Ishikawa (cell line): ENCODE results near the gene ABCB6.

Experiments used
- CEBPB ChIP-seq: IDR thresholded peaks from 2 replicates; pipeline ENCODE4 v1.6.1; 2012
- RAD21 ChIP-seq: IDR thresholded peaks from 2 replicates; pipeline ENCODE4 v1.6.1; 2012; ENCODE audit warnings: low read depth
- TAF1 ChIP-seq: IDR thresholded peaks from 2 replicates; pipeline ENCODE4 v1.6.1; 2012; ENCODE audit warnings: low read depth, mild to moderate bottlenecking
- YY1 ChIP-seq: IDR thresholded peaks from 2 replicates; pipeline ENCODE4 v1.6.1; 2012; ENCODE audit warnings: low read depth
- ZBTB7A ChIP-seq: IDR thresholded peaks from 2 replicates; pipeline ENCODE4 v1.6.1; 2012; ENCODE audit warnings: low read depth
- TF ChIP-seq, protein P1 (sequence below): IDR thresholded peaks from 2 replicates; pipeline ENCODE4 v1.6.1; 2012

ABCB6 gene

DNA sequence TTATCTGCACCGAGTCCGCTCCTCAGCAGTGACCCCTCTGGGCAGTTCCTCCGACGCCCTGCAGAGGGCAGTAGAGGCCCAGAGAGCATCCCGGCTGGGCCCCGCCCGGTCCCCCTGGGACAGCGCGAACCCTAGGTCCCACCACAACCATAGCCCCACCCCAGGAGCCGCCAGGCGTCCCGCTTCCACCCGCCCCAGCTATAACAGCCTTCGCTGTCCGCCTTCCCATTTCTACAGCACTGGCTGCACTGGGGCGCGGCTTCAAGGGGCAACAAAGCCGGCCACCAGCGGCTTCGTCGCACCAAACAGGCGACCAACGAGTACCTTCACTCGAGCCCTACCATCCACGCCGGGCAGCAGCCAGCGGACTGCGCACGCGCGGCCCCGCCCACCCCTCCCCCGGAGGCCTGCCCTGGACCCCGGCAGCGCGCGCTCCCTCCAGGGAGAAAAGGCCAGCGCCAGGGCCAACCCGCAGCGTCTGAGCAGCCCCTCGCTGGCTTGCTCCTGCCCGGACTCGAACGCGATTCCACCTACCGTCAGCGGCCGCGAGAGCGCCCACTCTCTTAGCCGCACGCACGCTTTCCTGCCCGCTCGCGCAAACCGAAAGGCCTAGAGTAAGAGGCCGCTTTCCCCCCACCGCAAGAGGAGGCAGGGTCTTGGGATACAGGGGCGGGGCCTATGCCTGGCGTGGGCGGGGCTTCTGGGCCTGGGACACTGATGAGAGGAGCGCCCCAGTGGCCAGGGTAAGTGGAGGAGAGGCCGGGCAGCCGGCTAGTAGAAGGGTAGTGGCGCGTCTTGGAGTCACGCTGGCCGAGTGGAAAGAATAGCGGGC lies 58.4 kb downstream of the ABCB6 start, which contains the start of gene NHEJ1:
TSS of gene NHEJ1 (minus strand) at position 630 of the 832 bp plus-strand sequence. CDS start 2,453 bp downstream, outside the sequence.
- TF ChIP-seq ZBTB7A (no peak), CEBPB (no peak), TAF1 (peak; percentile 54), RAD21 (peak; percentile 84), YY1 (no peak)
- TF ChIP-seq, protein P1, sequence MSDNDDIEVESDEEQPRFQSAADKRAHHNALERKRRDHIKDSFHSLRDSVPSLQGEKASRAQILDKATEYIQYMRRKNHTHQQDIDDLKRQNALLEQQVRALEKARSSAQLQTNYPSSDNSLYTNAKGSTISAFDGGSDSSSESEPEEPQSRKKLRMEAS: peak; percentile 83
